Endothelial cell of umbilical vein (primary cell): ENCODE data around the gene NRXN3. TPM values are rescaled to one million over a fixed set of nuclear protein-coding genes. Genes with fewer than 3 reads are reported as not detected.

ENCODE experiments used
- BruUV-seq: library from RNA; stranded (reverse); fragments of 400-500 nt; replicated peaks from 2 replicates; lab custom pipeline; 2021; lab: Mats Ljungman, UMichigan
- CTCF ChIA-PET: fragments of 300-600, 350-600 bp; sonication (Branson Sonifier 250); formaldehyde crosslinking; loops from one replicate; lab custom pipeline; 2021; ENCODE audit warnings: antibody characterized with exemption, inconsistent platforms; lab: Charles Lee
- POLR2A ChIA-PET: fragments of 300-600, 350-600 bp; sonication (Branson Sonifier 250); formaldehyde crosslinking; loops from one replicate; lab custom pipeline; 2021; ENCODE audit warnings: antibody characterized with exemption, inconsistent platforms; lab: Charles Lee
- DNase-seq: peaks from one replicate; pipeline ENCODE4 v3.0.0-alpha.2; 2011; ENCODE audit warnings: low read depth, low spot score
- FAIRE-seq: peaks from 2 replicates; lab custom pipeline; 2011; peaks lifted over from hg19 to GRCh38; lab: Jason Lieb, UNC
- H2AFZ ChIP-seq: 2 replicates; pipeline ENCODE4 v1.6.0; 2012; ENCODE audit warnings: low read depth, low read length, control low read depth, inconsistent platforms
- H3K27ac ChIP-seq: 2 replicates; pipeline ENCODE4 v1.5.1; 2011; ENCODE audit warnings: low read depth, mild to moderate bottlenecking, control low read depth, low read length, moderate library complexity; ENCODE audit not compliant: insufficient read depth
- H3K27me3 ChIP-seq, 2 experiments: 2 replicates each; pipeline versions ENCODE4 v1.6.0 to v1.6.1; 2011; ENCODE audit warnings: low read length in 2 of 2, mixed read lengths in 1 of 2; ENCODE audit not compliant: control insufficient read depth in 2 of 2, insufficient read depth in 2 of 2
- H3K36me3 ChIP-seq, 2 experiments: 2 replicates in 1 of 2; 3 replicates in 1 of 2; pipeline ENCODE4 v1.5.1; 2011; ENCODE audit warnings: low read length in 2 of 2, mild to moderate bottlenecking in 1 of 2, moderate library complexity in 1 of 2; ENCODE audit not compliant: control insufficient read depth in 2 of 2, insufficient read depth in 2 of 2; ENCODE audit errors: extremely low read depth in 1 of 2
- H3K4me1 ChIP-seq: 3 replicates; pipeline ENCODE4 v1.5.1; 2011; ENCODE audit warnings: mild to moderate bottlenecking, low read length; ENCODE audit not compliant: control insufficient read depth, insufficient read depth; ENCODE audit errors: extremely low read depth
- H3K4me2 ChIP-seq: 2 replicates; pipeline ENCODE4 v1.6.1; 2011; ENCODE audit warnings: low read length, control low read depth, mixed read lengths; ENCODE audit not compliant: insufficient read depth
- H3K4me3 ChIP-seq, 3 experiments: fragments of 200-600 bp in 1 of 3; sonication (generic), shearing (Covaris generic) in 1 of 3; replicated peaks in 1 of 3; 2 replicates each; pipeline ENCODE4 v1.5.1; 2011 to 2016; ENCODE audit warnings: control low read depth in 3 of 3, low read length in 3 of 3, mild to moderate bottlenecking in 2 of 3, inconsistent platforms in 1 of 3, low read depth in 1 of 3, moderate library complexity in 1 of 3; ENCODE audit not compliant: insufficient read depth in 1 of 3
- H3K79me2 ChIP-seq: 2 replicates; pipeline ENCODE4 v1.6.0; 2012; ENCODE audit warnings: low read length, inconsistent platforms; ENCODE audit not compliant: control insufficient read depth, insufficient read depth
- H3K9ac ChIP-seq: replicated peaks from 2 replicates; pipeline ENCODE3; 2011; ENCODE audit warnings: low read length, control low read depth; ENCODE audit not compliant: insufficient read depth; ENCODE audit errors: extremely low read depth
- H3K9me1 ChIP-seq: replicated peaks from 3 replicates; pipeline ENCODE4 v1.6.0; 2011; ENCODE audit warnings: mild to moderate bottlenecking, low read length; ENCODE audit not compliant: control insufficient read depth, insufficient read depth; ENCODE audit errors: extremely low read depth
- H3K9me3 ChIP-seq: replicated peaks from 2 replicates; pipeline ENCODE4 v1.5.1; 2012; ENCODE audit warnings: low read length, inconsistent platforms; ENCODE audit not compliant: control insufficient read depth, insufficient read depth
- H4K20me1 ChIP-seq: replicated peaks from 2 replicates; pipeline ENCODE3; 2011; ENCODE audit warnings: mild to moderate bottlenecking, low read length; ENCODE audit not compliant: control insufficient read depth, insufficient read depth; ENCODE audit errors: extremely low read depth
- EZH2 ChIP-seq: IDR thresholded peaks from 2 replicates; pipeline ENCODE4 v1.6.1; 2012; ENCODE audit warnings: borderline replicate concordance, low read depth, mild to moderate bottlenecking, moderate library complexity, low read length, inconsistent platforms; ENCODE audit not compliant: severe bottlenecking
- FOS ChIP-seq: IDR thresholded peaks from 2 replicates; pipeline ENCODE4 v1.6.1; 2011; ENCODE audit warnings: mild to moderate bottlenecking, low read length, moderate library complexity, borderline replicate concordance; ENCODE audit not compliant: insufficient read depth
- GATA2 ChIP-seq: IDR thresholded peaks from 2 replicates; pipeline ENCODE4 v1.7.0; 2011; ENCODE audit warnings: low read depth, mild to moderate bottlenecking, moderate library complexity, mixed read lengths, low read length; ENCODE audit not compliant: insufficient read length, insufficient read depth
- JUN ChIP-seq: IDR thresholded peaks from 2 replicates; pipeline ENCODE4 v1.6.1; 2011; ENCODE audit warnings: borderline replicate concordance, low read depth; ENCODE audit not compliant: insufficient read length, insufficient read depth
- MYC ChIP-seq: IDR thresholded peaks from one replicate; pipeline ENCODE4 v1.6.1; 2011; ENCODE audit warnings: mild to moderate bottlenecking, low read depth, low read length
- POLR2A ChIP-seq: IDR thresholded peaks from 2 replicates; pipeline ENCODE4 v1.6.1; 2012; ENCODE audit warnings: low read depth, mild to moderate bottlenecking, control low read depth, low read length
- POLR2AphosphoS5 ChIP-seq: IDR thresholded peaks from 2 replicates; pipeline ENCODE4 v1.6.1; 2012; ENCODE audit warnings: low read depth, mild to moderate bottlenecking, control low read depth, low read length, moderate library complexity; ENCODE audit not compliant: insufficient read depth
- dilution Hi-C: fragments of 300-500 bp; cut with MboI; formaldehyde crosslinking; loops from one replicate; pipeline ENCODE4 v1.15.0; 2019; ENCODE audit warnings: low sequenced_read_pairs; ENCODE audit not compliant: extremely low pct_ligation_motif_present
- intact Hi-C: fragments of 100-400 bp; cut with micrococcal nuclease; formaldehyde crosslinking; loops from one replicate; pipeline ENCODE4 v1.10.0; 2022
- polyA plus RNA-seq, 4 experiments: library from polyadenylated mRNA; depleted of rRNA in 3 of 4; stranded (reverse) in 3 of 4; unstranded in 1 of 4; fragments of >200 nt; gene quantifications; 2 replicates each; pipeline versions ENCODE4 v1.2.1 to v1.2.3, GENCODE V29; 2011 to 2012; ENCODE audit warnings: missing spikeins in 1 of 4
- total RNA-seq: library from RNA; stranded (reverse); gene quantifications from 2 replicates; pipeline ENCODE4 v1.2.3, GENCODE V29; 2021
- TF ChIP-seq, protein P1 (sequence below), 2 donors: IDR thresholded peaks; 1 replicate in 1 of 2; 2 replicates in 1 of 2; pipeline ENCODE4 v1.5.1; 2011; ENCODE audit warnings: low read length in 2 of 2, mild to moderate bottlenecking in 2 of 2, moderate library complexity in 2 of 2, control low read depth in 1 of 2, inconsistent platforms in 1 of 2, low read depth in 1 of 2; ENCODE audit not compliant: insufficient read depth in 1 of 2; ENCODE audit errors: extremely low read depth in 1 of 2
- TF ChIP-seq, protein P2 (sequence below): IDR thresholded peaks from 2 replicates; pipeline ENCODE4 v1.6.1; 2011; ENCODE audit not compliant: insufficient read depth, insufficient read length

NRXN3 gene
- total and polyA plus RNA-seq, 2 donors (not counting 3 experiments of a cell fraction or from before 2014, with no cell fraction given): 0.72 to 4.2 TPM

DNA sequence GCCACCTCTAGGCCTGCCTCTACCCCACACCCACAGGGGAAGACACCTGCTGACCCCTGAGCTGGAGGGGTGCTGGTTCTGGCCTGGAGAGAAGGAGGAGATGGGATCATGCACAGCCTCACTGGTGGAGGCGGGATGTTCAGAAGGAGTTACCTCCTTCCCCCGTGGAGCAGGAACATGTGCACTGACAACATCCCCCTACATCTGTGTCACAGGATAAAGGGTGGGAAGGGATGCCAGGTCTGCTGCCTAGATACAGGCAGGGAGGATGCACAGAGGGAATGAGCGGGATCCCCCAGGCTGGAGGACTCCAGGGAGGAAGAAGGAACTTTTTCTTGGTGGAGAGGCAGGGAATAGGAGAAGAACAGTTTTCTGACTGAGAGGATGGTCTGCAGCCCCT lies 8.8 kb downstream of the NRXN3 start:
- no peaks in the 10 kb centered on the region for H3K4me1 ChIP-seq
- TF ChIP-seq, protein P1, sequence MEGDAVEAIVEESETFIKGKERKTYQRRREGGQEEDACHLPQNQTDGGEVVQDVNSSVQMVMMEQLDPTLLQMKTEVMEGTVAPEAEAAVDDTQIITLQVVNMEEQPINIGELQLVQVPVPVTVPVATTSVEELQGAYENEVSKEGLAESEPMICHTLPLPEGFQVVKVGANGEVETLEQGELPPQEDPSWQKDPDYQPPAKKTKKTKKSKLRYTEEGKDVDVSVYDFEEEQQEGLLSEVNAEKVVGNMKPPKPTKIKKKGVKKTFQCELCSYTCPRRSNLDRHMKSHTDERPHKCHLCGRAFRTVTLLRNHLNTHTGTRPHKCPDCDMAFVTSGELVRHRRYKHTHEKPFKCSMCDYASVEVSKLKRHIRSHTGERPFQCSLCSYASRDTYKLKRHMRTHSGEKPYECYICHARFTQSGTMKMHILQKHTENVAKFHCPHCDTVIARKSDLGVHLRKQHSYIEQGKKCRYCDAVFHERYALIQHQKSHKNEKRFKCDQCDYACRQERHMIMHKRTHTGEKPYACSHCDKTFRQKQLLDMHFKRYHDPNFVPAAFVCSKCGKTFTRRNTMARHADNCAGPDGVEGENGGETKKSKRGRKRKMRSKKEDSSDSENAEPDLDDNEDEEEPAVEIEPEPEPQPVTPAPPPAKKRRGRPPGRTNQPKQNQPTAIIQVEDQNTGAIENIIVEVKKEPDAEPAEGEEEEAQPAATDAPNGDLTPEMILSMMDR (IDR thresholded peaks at IDR 0.05; ENCODE audit: extremely low read depth in 1 of 2, insufficient read depth in 1 of 2, low read depth in 1 of 2, low read length in 2 of 2): no peak
- TF ChIP-seq JUN: no peak
- TF ChIP-seq FOS: no peak
- no peak for TF ChIP-seq EZH2
- no peak for TF ChIP-seq POLR2AphosphoS5
- no peak for TF ChIP-seq MYC
- TF ChIP-seq POLR2A: no peak
- no peak for TF ChIP-seq GATA2
- TF ChIP-seq, protein P2, sequence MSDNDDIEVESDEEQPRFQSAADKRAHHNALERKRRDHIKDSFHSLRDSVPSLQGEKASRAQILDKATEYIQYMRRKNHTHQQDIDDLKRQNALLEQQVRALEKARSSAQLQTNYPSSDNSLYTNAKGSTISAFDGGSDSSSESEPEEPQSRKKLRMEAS: no peak
- no peaks in the 10 kb centered on the region for H3K79me2 ChIP-seq
- H3K9me3 ChIP-seq: peaks cover 2% of the 10 kb centered on the region
- H3K36me3 ChIP-seq: no peaks in the 10 kb centered on the region
- ChIA-PET POLR2A (no interaction called here), CTCF (no interaction called here)
- no peaks in the 10 kb centered on the region for H4K20me1 ChIP-seq
- H3K9me1 ChIP-seq: no peaks in the 10 kb centered on the region
- H3K27me3 ChIP-seq: no peaks in the 10 kb centered on the region
- DNase-seq (no peak), FAIRE-seq (no peak)
- no peak overlapping the region for H3K4me2 ChIP-seq
- no peak overlapping the region for H3K27ac ChIP-seq
- BruUV-seq: no TSS peak
- H3K4me3 ChIP-seq: no peak overlapping the region
- no peak overlapping the region for H3K9ac ChIP-seq
- H2AFZ ChIP-seq: no peak overlapping the region
- intact Hi-C loops (no loop called here), dilution Hi-C loops (no loop called here)
